IMR-90 (cell line): ENCODE results near the gene PAPLN. TPM values are rescaled to one million over a fixed set of nuclear protein-coding genes. Genes with fewer than 3 reads are reported as not detected.

Experiments
- MAFK ChIP-seq: IDR thresholded peaks from 2 replicates; pipeline ENCODE4 v1.6.1; 2012; ENCODE audit warnings: low read depth, low read length, improper control_type of control experiment
- MAZ ChIP-seq: IDR thresholded peaks from 2 replicates; pipeline ENCODE4 v1.6.1; 2012; ENCODE audit warnings: low read depth, mild to moderate bottlenecking, low read length, improper control_type of control experiment, moderate library complexity, borderline replicate concordance
- MXI1 ChIP-seq: IDR thresholded peaks from 2 replicates; pipeline ENCODE4 v1.6.1; 2012; ENCODE audit warnings: low read depth, mild to moderate bottlenecking, low read length, moderate library complexity, borderline replicate concordance
- SMC3 ChIP-seq: fragments of 150-350 bp; IDR thresholded peaks from 2 replicates; pipeline ENCODE4 v1.6.1; 2016; ENCODE audit warnings: low read depth, mild to moderate bottlenecking, antibody characterized with exemption, low read length, moderate library complexity
- polyA plus RNA-seq, 3 experiments: library from polyadenylated mRNA; depleted of rRNA; stranded (reverse); fragments of >200 nt; gene quantifications; 2 replicates each; pipeline ENCODE4 v1.2.3, GENCODE V29; 2012; ENCODE audit warnings: low replicate concordance in 1 of 3
- total RNA-seq: library from RNA; depleted of rRNA; stranded (reverse); fragments of >200 nt; gene quantifications from 2 replicates; pipeline ENCODE4 v1.2.3, GENCODE V29; 2012
- TF ChIP-seq, protein P1 (sequence below): conservative IDR thresholded peaks from 2 replicates; pipeline ENCODE4 v1.5.1; 2012; ENCODE audit warnings: mild to moderate bottlenecking, low read depth, low read length, improper control_type of control experiment

PAPLN gene
- total and polyA plus RNA-seq, 2 of the 4 experiments (the other 2 are of a cell fraction), result 0.36 to 1.2 TPM

DNA sequence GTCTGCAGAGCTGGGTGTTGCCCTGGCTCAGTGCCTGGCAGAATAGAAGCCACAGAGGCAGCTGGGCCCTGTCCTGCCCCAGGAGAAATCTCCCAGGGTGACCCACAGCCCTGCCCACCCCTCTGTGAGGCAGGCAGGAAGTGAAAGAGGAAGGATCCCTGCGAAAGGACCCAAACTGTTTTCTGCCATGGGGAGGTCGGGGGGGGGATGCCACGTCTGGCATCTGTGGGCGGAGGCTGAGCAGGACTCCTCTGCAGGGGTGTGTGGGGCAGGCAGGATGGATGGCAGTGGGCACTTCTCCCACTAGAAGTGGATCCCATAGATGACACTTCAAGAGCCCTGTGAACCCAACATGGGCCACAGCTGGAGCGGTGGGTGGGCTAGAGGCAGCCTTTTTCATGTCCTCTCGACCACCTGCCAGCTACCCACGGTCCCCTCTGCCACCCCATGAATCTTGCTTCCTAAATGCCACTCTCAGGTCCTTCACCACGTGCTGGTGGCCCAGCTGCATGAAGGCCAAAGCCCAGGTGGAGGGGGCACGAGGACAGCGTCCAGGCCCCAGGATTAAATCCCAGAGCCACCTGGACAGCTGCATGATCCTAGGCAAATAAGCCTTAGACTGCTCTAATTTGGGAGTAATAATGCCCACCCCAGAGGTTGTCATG lies 3.6 kb downstream of the PAPLN start (continued):
- no peak for TF ChIP-seq MXI1
- TF ChIP-seq MAZ, result no peak
- no peak for TF ChIP-seq MAFK
- TF ChIP-seq SMC3, result no peak
- TF ChIP-seq, protein P1, sequence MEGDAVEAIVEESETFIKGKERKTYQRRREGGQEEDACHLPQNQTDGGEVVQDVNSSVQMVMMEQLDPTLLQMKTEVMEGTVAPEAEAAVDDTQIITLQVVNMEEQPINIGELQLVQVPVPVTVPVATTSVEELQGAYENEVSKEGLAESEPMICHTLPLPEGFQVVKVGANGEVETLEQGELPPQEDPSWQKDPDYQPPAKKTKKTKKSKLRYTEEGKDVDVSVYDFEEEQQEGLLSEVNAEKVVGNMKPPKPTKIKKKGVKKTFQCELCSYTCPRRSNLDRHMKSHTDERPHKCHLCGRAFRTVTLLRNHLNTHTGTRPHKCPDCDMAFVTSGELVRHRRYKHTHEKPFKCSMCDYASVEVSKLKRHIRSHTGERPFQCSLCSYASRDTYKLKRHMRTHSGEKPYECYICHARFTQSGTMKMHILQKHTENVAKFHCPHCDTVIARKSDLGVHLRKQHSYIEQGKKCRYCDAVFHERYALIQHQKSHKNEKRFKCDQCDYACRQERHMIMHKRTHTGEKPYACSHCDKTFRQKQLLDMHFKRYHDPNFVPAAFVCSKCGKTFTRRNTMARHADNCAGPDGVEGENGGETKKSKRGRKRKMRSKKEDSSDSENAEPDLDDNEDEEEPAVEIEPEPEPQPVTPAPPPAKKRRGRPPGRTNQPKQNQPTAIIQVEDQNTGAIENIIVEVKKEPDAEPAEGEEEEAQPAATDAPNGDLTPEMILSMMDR, result no peak
